Fibroblast of mammary gland (primary cell): ENCODE results near the gene PTP4A2.

ENCODE experiments used
- DNase-seq: peaks from one replicate; pipeline ENCODE4 v3.0.0-alpha.2; 2010; ENCODE audit warnings: low read depth
- H3K4me3 ChIP-seq: 2 replicates; pipeline ENCODE4 v1.5.1; 2011; ENCODE audit warnings: low read depth, mild to moderate bottlenecking, low read length, moderate library complexity; ENCODE audit not compliant: control insufficient read depth
- CTCF ChIP-seq: conservative IDR thresholded peaks from 2 replicates; pipeline ENCODE4 v1.5.1; 2011; ENCODE audit warnings: low read depth, low read length, inconsistent platforms; ENCODE audit not compliant: control insufficient read depth, insufficient read depth

The PTP4A2 gene

GRCh38 chr1:31938184-31938975 lies at the start of gene PTP4A2:
Gene PTP4A2, minus strand, starts transcription at chr1:31938368. Its CDS starts 19,303 bp downstream, at chr1:31919065.
- TF ChIP-seq CTCF = no peak
- peak within 1 kb of the TSS; percentile 79 for H3K4me3 ChIP-seq
- DNase-seq = peak; percentile 93

- no peak for TF ChIP-seq CTCF
- H3K4me3 ChIP-seq = no peak overlapping the region
- no peak for DNase-seq
Observed at GRCh38 chr1:31987135-31987619, 49.0 kb upstream of the PTP4A2 start.

- H3K4me3 ChIP-seq = no peak overlapping the region
- TF ChIP-seq CTCF = no peak
- no peak for DNase-seq
Observed at GRCh38 chr1:31985430-31985829, 47.3 kb upstream of the PTP4A2 start.

- no peak for TF ChIP-seq CTCF
- peak; percentile 53 for DNase-seq
- H3K4me3 ChIP-seq = no peak overlapping the region
Observed at GRCh38 chr1:31984419-31985347, 46.5 kb upstream of the PTP4A2 start.

GRCh38 chr1:31981972-31982371 lies 43.8 kb upstream of the PTP4A2 start:
- TF ChIP-seq CTCF = no peak
- H3K4me3 ChIP-seq = no peak overlapping the region
- DNase-seq = no peak

GRCh38 chr1:31981456-31981839 lies 43.3 kb upstream of the PTP4A2 start:
- no peak overlapping the region for H3K4me3 ChIP-seq
- TF ChIP-seq CTCF = no peak
- no peak for DNase-seq
